HG02759 (cell line): ENCODE data around the gene CCM2.

ENCODE experiments used
- ATAC-seq: cut with Tn5 transposase; IDR thresholded peaks from one replicate; pipeline ENCODE4 v1.9.1; 2021; ENCODE audit warnings: mild to moderate bottlenecking, moderate library complexity; ENCODE audit not compliant: unreplicated experiment

The CCM2 gene

DNA sequence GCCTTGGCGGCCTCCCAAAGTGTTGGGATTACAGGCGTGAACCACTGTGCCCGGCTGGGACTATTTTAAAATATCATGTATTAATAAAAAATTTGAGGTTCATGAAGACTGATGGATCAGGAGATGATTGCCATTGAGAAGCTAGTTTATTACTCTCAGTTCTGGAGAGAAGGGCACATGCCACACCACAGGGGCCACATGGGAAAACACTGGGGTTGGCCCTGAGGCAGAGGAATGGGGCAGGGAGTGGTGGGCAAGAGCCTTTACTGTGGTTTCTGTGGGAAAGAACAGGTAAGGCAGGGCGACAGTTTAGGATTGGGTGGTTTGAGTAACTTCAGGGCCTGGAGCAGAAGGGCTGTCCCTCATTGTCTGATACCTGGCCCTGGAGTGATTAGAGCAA is 118.3 kb downstream of the CCM2 start:
- no peak for ATAC-seq

DNA sequence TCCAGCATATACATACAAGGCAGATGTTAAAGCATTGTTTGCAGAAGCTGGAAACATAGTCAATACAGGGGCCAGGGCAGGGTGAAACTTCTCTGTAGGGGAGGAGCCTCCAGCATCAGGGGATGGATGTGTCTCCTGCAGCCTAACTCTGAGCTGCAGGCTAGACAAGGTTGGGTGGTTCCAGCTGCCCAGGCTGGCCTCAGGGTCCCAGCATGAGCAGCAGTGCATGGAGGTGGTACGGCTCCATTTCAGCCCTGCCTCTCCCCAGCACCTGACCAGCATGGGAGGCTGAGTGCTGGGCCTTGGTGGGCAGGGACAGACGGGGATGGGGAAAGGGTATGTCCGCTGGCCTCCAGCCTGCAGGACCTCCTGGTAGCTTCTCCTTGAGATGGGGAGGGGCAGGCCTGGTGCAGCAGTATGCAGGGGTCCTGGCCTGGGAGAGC is 118.9 kb downstream of the CCM2 start:
- no peak for ATAC-seq

DNA sequence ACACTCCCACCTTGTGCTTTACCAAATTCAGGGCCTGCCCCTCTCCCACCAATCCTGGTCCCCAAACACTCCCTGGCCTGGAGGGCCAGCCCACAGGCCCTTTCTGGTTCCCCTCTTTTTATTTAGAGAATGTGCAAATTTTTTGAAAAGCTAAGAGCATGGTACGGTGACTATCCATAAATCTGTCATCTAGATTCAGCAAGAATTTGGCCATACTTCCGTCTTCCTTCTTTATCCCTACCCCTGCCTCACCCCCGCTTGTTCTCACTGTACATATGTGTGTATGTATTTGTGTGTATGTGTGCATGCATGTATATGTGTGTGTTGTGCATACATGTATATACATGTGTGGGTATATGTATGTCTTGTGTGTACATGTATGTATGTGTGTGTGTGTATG is 119.5 kb downstream of the CCM2 start:
- no peak for ATAC-seq

GRCh38 chr7:45122975-45123860 is 123.2 kb downstream of the CCM2 start:
- ATAC-seq: no peak

- ATAC-seq: no peak
Measured at GRCh38 chr7:45123913-45124710, 124.1 kb downstream of the CCM2 start.

DNA sequence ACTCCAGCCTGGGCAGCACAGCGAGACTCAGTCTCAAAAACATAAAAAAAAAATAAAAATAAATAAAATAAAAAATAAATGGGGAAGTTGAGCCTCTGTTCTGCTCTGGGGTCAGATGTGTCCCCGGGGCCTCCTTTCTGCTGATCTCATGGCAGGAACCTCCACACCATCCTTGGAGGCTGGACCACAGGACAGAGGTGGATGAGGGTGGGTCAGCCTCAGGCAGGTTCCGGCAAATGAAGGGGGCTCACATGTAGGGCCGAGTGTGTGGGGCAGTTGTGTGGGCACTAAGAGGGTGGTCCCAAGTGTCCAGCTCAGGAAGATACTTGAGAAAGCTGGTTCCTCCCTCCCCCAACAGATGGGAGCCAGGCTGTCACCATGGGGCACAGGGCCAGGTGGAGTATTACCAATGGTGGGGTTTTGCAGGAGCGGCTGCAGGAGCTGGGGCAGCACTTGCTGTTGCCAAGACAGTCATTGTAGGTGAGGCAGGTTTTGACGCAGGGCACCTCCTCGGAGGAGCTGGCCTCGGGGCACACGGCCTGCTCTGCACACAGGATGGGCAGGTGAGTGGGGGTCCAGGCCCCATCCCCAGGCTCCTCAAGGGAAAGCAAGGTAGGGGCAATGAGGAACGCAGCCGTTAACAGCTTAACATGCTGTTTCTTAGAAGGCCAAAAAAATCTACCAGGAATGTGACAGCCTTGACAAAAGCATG is 125.3 kb downstream of the CCM2 start:
- no peak for ATAC-seq
